Left lung (tissue), 10 donors: ENCODE data around the gene DIAPH2. TPM values are rescaled to one million over a fixed set of nuclear protein-coding genes. Genes with fewer than 3 reads are reported as not detected.

Source experiments
- ATAC-seq: fragments of 200-7000 bp; cut with Tn5 transposase; one replicate; pipeline ENCODE4 v1.9.1; 2020; ENCODE audit warnings: moderate library complexity
- DNase-seq, 4 donors: peaks; one replicate each; pipeline ENCODE4 v3.0.0-alpha.2; 2013 to 2020
- H3K27ac ChIP-seq, 2 donors: fragments of 200-600 bp; sonication (generic) in 1 of 2; one replicate each; pipeline versions ENCODE4 v1.5.0 to v1.8.0; 2020 to 2021
- H3K27me3 ChIP-seq, 2 donors: fragments of 200-600 bp; sonication (generic) in 1 of 2; one replicate each; pipeline versions ENCODE4 v1.5.0 to v1.8.0; 2020 to 2021
- H3K36me3 ChIP-seq, 2 donors: fragments of 200-600 bp; sonication (generic) in 1 of 2; one replicate each; pipeline versions ENCODE4 v1.5.0 to v1.8.0; 2020 to 2021
- H3K4me1 ChIP-seq, 2 donors: fragments of 200-600 bp; one replicate each; pipeline ENCODE4 v1.8.0; 2021
- H3K4me3 ChIP-seq, 2 donors: fragments of 200-600 bp; sonication (generic) in 1 of 2; one replicate each; pipeline versions ENCODE4 v1.5.0 to v1.8.0; 2020 to 2021; ENCODE audit warnings: mild to moderate bottlenecking in 1 of 2
- H3K9me3 ChIP-seq, 2 donors: fragments of 200-600 bp; sonication (generic) in 1 of 2; one replicate each; pipeline versions ENCODE4 v1.5.0 to v1.8.0; 2020 to 2021
- intact Hi-C, 2 donors: fragments of 100-400 bp; cut with DNase I; formaldehyde crosslinking; loops; one replicate each; pipeline versions ENCODE4 v1.11.2 to v1.14.2; 2022
- polyA plus RNA-seq, 6 donors: library from polyadenylated mRNA; unstranded; fragments of 120-200 nt; gene quantifications; one replicate each; pipeline ENCODE4 v1.2.1, GENCODE V29; 2013; ENCODE audit not compliant: insufficient read length in 6 of 6
- total RNA-seq, 2 donors: library from RNA; stranded (reverse); fragmentation: NEBNext Ultra II Directional; extraction: Animal tissue kit (Norgen Biotek cat#: 25700); gene quantifications; one replicate each; pipeline ENCODE4 v1.2.1, GENCODE V29; 2021
- TF ChIP-seq, protein P1 (sequence below), 2 donors: fragments of 200-600 bp; sonication (generic) in 1 of 2; IDR thresholded peaks; one replicate each; pipeline versions ENCODE4 v1.5.0 to v1.8.0; 2021; ENCODE audit warnings: antibody characterized with exemption in 2 of 2
- donor health status: DM: no; HTN: yes; CAD: no.
- donor health status: DM: no; HTN: no; CAD: no.

Gene DIAPH2
- total and polyA plus RNA-seq, 8 donors: 14.6 to 34.1 (median 16.4) TPM

- Histone ChIP-seq H3K4me1 (no peaks in the 10 kb centered on the region), H3K4me3 (no peak overlapping the region), H3K27ac (no peak overlapping the region), H3K27me3 (no peaks in the 10 kb centered on the region), H3K9me3 (no peaks in the 10 kb centered on the region), H3K36me3 (no peaks in the 10 kb centered on the region)
- intact Hi-C loops: no loop called here
- ATAC-seq (no peak), DNase-seq (no peak)
- TF ChIP-seq, protein P1, sequence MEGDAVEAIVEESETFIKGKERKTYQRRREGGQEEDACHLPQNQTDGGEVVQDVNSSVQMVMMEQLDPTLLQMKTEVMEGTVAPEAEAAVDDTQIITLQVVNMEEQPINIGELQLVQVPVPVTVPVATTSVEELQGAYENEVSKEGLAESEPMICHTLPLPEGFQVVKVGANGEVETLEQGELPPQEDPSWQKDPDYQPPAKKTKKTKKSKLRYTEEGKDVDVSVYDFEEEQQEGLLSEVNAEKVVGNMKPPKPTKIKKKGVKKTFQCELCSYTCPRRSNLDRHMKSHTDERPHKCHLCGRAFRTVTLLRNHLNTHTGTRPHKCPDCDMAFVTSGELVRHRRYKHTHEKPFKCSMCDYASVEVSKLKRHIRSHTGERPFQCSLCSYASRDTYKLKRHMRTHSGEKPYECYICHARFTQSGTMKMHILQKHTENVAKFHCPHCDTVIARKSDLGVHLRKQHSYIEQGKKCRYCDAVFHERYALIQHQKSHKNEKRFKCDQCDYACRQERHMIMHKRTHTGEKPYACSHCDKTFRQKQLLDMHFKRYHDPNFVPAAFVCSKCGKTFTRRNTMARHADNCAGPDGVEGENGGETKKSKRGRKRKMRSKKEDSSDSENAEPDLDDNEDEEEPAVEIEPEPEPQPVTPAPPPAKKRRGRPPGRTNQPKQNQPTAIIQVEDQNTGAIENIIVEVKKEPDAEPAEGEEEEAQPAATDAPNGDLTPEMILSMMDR (IDR thresholded peaks at IDR 0.05): no peak
Observed at GRCh38 chrX:96791559-96791958, 106.9 kb downstream of the DIAPH2 start.

- Histone ChIP-seq H3K27me3 (no peaks in the 10 kb centered on the region), H3K36me3 (no peaks in the 10 kb centered on the region), H3K4me3 (no peak overlapping the region), H3K4me1 (no peaks in the 10 kb centered on the region), H3K27ac (no peak overlapping the region), H3K9me3 (no peaks in the 10 kb centered on the region)
- ATAC-seq: no peak
- DNase-seq: no peak
- intact Hi-C loops: no loop called here
- TF ChIP-seq, protein P1 (IDR thresholded peaks at IDR 0.05): no peak
Observed at GRCh38 chrX:96792047-96792446, 107.4 kb downstream of the DIAPH2 start.

- Histone ChIP-seq H3K4me3 (no peak overlapping the region), H3K27me3 (no peaks in the 10 kb centered on the region), H3K9me3 (no peaks in the 10 kb centered on the region), H3K4me1 (no peaks in the 10 kb centered on the region), H3K36me3 (no peaks in the 10 kb centered on the region), H3K27ac (no peak overlapping the region)
- intact Hi-C loops: no loop called here
- peak in 1 of 4 donors; percentile 3 for DNase-seq
- no peak for ATAC-seq
- TF ChIP-seq, protein P1 (IDR thresholded peaks at IDR 0.05): no peak
Observed at GRCh38 chrX:96798982-96799381, 114.3 kb downstream of the DIAPH2 start.

DNA sequence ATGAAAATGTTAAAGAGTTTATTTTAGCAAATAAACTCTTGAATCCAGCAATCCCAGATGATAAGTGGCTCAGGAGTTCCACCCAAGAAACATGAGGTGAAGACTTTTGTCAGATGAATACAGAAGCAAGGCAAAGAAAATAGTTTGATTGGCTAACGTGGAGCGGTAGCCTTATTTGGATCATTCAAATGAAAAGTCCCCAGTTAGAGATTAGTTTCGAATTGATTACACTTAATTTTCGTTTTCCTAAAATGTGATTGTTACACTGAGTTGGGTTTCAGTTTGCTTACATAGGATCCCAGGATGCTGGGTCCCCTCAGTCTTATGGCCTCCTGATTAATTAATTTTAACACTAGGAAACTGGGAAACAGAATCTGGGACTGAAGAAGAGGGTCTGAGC lies 122.7 kb downstream of the DIAPH2 start:
- intact Hi-C loops: no loop called here
- ATAC-seq (no peak), DNase-seq (no peak)
- Histone ChIP-seq H3K27me3 (no peaks in the 10 kb centered on the region), H3K36me3 (no peaks in the 10 kb centered on the region), H3K9me3 (peaks cover 0 to 2% of the 10 kb centered on the region in 2 donors), H3K4me1 (no peaks in the 10 kb centered on the region), H3K27ac (no peak overlapping the region), H3K4me3 (no peak overlapping the region)
- TF ChIP-seq, protein P1 (IDR thresholded peaks at IDR 0.05): no peak

DNA sequence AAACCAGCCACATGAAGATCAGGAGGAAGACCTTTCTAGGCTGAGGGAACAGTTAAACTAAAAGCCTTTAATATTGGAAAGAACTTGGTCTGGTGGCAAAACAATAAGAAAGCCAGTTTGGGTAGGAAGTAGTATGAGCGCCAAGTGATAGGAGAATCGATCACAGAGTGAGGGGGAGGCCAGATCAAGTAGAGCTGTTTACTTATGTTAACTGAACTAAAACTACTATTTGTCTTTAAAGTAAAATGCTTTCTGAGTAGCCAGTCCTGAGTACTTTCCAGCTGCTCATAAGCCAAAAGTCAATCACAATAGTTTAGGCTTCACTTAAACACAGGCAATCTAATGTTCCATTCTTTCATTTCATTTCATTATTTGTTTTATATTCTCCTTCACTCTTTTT lies 136.3 kb downstream of the DIAPH2 start:
- H3K36me3 ChIP-seq: no peaks in the 10 kb centered on the region
- no peak for ATAC-seq
- intact Hi-C loops: no loop called here

More for the DNA sequence above, 136.3 kb downstream of the DIAPH2 start:
- no peak overlapping the region for H3K4me3 ChIP-seq
- TF ChIP-seq, protein P1 (IDR thresholded peaks at IDR 0.05): no peak
- H3K4me1 ChIP-seq: no peaks in the 10 kb centered on the region
- no peaks in the 10 kb centered on the region for H3K27me3 ChIP-seq
- DNase-seq: no peak
- H3K9me3 ChIP-seq: no peaks in the 10 kb centered on the region
- H3K27ac ChIP-seq: no peak overlapping the region
